ENCODE measurements around the gene GALNT2. TPM values are rescaled to one million over a fixed set of nuclear protein-coding genes. Genes with fewer than 3 reads are reported as not detected.

Gene GALNT2
- total and polyA plus RNA-seq, 2 donors from 2014 or later = 20.2 to 59.2 TPM

DNA sequence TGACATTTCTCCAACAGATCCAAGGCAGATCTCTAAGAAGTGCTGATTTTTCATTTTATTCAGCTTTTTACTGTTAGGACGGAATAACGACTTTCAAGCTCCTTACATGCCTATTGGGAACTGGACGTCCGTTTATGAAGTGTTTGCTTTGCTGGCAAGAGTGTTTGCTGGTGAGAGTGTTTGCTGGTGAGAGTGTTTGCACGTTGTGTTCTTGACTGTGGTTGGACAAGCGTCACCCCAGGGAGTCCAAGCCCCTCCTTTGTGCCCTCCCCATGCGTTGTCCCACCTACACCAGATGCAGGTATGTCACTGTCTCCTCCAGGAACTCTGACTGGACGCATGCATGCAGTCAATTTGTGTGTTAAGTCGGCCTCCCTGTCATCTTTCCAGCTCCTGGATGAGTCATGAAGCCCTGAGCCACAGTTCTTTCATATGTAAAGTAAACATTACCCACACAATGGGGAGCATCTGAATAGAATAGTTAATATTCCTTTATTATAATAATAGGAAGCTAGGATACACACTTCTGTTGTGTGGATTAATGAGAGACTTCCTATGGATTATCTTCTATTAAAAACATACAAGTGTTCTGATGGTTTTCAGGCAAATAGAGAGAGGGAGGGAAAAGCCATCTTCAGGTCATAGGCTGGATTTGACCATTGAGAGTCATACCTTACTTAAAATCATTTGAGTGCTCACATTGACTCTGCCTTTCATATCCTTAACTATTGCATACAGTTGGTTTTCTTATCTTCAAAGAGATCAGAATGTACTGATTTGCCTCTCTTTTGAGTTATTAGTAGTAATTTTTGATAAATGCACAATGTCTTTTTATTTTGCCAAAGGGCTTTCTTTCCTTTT is 119.2 kb downstream of the GALNT2 start:
- no peak overlapping the region for H3K27ac ChIP-seq (ENCODE audit: low read depth in 2 of 2, low read length in 2 of 2)
- no peaks in the 10 kb centered on the region for H3K4me1 ChIP-seq (ENCODE audit: control insufficient read depth in 2 of 3, insufficient read depth in 2 of 3, low read depth in 1 of 3, low read length in 3 of 3)
- H3K27me3 ChIP-seq (ENCODE audit: control insufficient read depth, insufficient read depth, low read length) = no peaks in the 10 kb centered on the region
- TF ChIP-seq, protein P1, sequence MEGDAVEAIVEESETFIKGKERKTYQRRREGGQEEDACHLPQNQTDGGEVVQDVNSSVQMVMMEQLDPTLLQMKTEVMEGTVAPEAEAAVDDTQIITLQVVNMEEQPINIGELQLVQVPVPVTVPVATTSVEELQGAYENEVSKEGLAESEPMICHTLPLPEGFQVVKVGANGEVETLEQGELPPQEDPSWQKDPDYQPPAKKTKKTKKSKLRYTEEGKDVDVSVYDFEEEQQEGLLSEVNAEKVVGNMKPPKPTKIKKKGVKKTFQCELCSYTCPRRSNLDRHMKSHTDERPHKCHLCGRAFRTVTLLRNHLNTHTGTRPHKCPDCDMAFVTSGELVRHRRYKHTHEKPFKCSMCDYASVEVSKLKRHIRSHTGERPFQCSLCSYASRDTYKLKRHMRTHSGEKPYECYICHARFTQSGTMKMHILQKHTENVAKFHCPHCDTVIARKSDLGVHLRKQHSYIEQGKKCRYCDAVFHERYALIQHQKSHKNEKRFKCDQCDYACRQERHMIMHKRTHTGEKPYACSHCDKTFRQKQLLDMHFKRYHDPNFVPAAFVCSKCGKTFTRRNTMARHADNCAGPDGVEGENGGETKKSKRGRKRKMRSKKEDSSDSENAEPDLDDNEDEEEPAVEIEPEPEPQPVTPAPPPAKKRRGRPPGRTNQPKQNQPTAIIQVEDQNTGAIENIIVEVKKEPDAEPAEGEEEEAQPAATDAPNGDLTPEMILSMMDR (IDR thresholded peaks at IDR 0.05; ENCODE audit: borderline replicate concordance, extremely low read depth, insufficient read depth) = no peak
- H3K4me3 ChIP-seq (ENCODE audit: low read length in 3 of 3) = no peak overlapping the region
- no peak for FAIRE-seq
- intact Hi-C loops (cut with DNase I) = no loop called here
- no peak for DNase-seq
- H3K9me3 ChIP-seq (ENCODE audit: control insufficient read depth in 2 of 3, insufficient read depth in 1 of 3, low read length in 3 of 3) = no peaks in the 10 kb centered on the region
- H3K9ac ChIP-seq (ENCODE audit: low read length in 3 of 3) = no peak overlapping the region
- H3K36me3 ChIP-seq (ENCODE audit: control insufficient read depth in 2 of 3, insufficient read depth in 3 of 3, low read length in 3 of 3) = no peaks in the 10 kb centered on the region

DNA sequence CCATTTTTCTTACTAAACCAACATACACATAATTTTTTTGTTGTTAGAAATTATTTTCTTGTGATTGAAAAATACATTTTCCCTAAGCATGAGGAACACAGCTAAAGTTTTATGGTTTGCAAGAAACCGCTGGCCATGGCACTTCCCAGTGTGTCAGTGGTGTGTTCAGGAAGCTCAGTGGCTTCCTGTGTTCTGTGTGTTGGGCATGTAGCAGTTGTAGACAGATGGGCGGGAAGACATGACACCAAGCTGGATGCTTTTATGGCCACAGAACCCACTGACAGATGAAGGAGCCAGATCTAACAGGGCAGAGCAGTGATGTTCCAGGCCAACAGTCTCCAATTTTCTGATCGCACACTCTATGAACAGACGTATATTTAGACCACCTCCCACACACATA is 119.8 kb downstream of the GALNT2 start:
- H3K36me3 ChIP-seq (ENCODE audit: control insufficient read depth in 2 of 3, insufficient read depth in 3 of 3, low read length in 3 of 3) = no peaks in the 10 kb centered on the region
- no peak overlapping the region for H3K27ac ChIP-seq (ENCODE audit: low read depth in 2 of 2, low read length in 2 of 2)
- H3K27me3 ChIP-seq (ENCODE audit: control insufficient read depth, insufficient read depth, low read length) = no peaks in the 10 kb centered on the region
- TF ChIP-seq, protein P1 (IDR thresholded peaks at IDR 0.05; ENCODE audit: borderline replicate concordance, extremely low read depth, insufficient read depth) = no peak
- H3K4me1 ChIP-seq (ENCODE audit: control insufficient read depth in 2 of 3, insufficient read depth in 2 of 3, low read depth in 1 of 3, low read length in 3 of 3) = no peaks in the 10 kb centered on the region
- intact Hi-C loops (cut with DNase I) = no loop called here
- H3K4me3 ChIP-seq (ENCODE audit: low read length in 3 of 3) = no peak overlapping the region
- FAIRE-seq (no peak), DNase-seq (peak in 1 of 5 donors; percentile 7)
- no peak overlapping the region for H3K9ac ChIP-seq (ENCODE audit: low read length in 3 of 3)
- no peaks in the 10 kb centered on the region for H3K9me3 ChIP-seq (ENCODE audit: control insufficient read depth in 2 of 3, insufficient read depth in 1 of 3, low read length in 3 of 3)

DNA sequence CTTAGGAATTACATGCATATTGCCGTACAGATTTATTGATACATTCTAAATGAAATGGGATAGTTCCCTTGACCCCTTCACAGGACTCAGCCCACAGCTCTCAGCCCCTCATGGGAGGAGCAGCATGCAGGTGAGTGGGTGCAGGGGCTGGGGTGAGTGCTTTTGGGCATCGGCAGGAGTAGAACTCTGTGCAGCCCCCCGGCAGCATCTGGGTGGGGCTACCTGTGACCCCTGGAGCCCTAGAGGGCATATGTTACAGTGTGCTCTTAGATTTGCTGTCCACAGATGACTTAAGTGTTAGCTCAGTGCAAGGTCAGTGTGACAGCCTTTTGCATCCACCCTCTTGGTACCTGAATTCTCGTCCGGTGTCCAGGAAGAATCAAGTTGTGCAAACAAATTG is 120.3 kb downstream of the GALNT2 start:
- Histone ChIP-seq H3K9me3 (ENCODE audit: control insufficient read depth in 2 of 3, insufficient read depth in 1 of 3, low read length in 3 of 3) (no peaks in the 10 kb centered on the region), H3K4me1 (ENCODE audit: control insufficient read depth in 2 of 3, insufficient read depth in 2 of 3, low read depth in 1 of 3, low read length in 3 of 3) (no peaks in the 10 kb centered on the region), H3K4me3 (ENCODE audit: low read length in 3 of 3) (no peak overlapping the region), H3K27ac (ENCODE audit: low read depth in 2 of 2, low read length in 2 of 2) (no peak overlapping the region), H3K27me3 (ENCODE audit: control insufficient read depth, insufficient read depth, low read length) (no peaks in the 10 kb centered on the region), H3K9ac (ENCODE audit: low read length in 3 of 3) (no peak overlapping the region), H3K36me3 (ENCODE audit: control insufficient read depth in 2 of 3, insufficient read depth in 3 of 3, low read length in 3 of 3) (no peaks in the 10 kb centered on the region)
- TF ChIP-seq, protein P1 (IDR thresholded peaks at IDR 0.05; ENCODE audit: borderline replicate concordance, extremely low read depth, insufficient read depth) = no peak
- no peak for FAIRE-seq
- intact Hi-C loops (cut with DNase I) = no loop called here
- peak in 1 of 5 donors; percentile 19 for DNase-seq

Data from kidney (tissue), 14 donors.